Raji (cell line): ENCODE measurements around the gene SYTL3.

Experiments used
- POLR2A ChIP-seq: IDR thresholded peaks from 2 replicates; pipeline ENCODE4 v1.6.1; 2011; ENCODE audit warnings: low read depth, low read length, control low read depth; ENCODE audit not compliant: insufficient read depth

The SYTL3 gene

GRCh38 chr6:158698931-158699330, 49.1 kb downstream of the SYTL3 start:
- TF ChIP-seq POLR2A, result no peak

GRCh38 chr6:158703111-158703836, 53.4 kb downstream of the SYTL3 start:
- no peak for TF ChIP-seq POLR2A

DNA sequence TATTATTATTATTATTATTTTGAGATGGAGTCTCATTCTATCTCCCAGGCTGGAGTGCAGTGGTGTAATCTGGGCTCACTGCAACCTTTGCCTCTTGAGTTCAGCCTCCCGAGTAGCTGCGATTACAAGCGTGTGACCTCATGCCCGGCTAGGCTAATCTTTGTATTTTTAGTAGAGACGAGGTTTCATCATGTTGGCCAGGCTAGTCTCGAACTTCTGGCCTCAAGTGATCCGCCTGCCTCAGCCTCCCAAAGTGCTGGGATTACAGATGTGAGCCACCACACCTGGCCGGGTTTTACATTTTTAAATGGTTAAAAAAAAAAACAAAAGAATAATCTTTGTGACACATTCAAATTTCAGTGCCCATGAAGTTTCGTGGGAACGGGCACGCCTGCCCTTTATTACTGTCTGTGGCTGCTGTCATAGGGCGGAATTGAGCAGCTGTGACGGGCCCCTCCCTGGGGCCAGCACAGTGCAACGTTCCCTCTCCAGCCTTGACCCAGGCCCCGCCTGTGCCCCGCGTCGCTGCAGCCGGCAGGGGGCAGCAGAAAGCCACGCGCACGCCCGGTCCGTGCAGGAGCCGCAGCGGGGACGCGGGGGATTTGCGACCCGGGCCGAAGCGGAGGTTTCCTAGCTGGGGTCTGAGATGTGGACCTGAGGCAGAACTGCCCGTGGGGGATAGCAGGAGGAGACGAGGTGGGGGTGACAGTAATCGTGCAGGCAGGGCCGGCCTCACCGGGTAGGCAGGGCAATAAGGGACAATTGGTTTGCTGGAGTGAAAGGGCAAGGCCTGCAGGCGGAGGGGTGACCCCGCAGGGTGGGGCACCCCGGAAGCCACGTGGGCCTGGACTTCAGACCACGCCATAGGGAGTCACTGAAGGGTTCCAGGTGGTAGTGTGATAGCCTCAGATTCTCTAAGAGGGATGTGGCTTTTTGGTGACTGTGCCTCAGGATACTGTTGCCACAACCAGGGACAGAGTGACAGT, 54.3 kb downstream of the SYTL3 start:
- TF ChIP-seq POLR2A, result no peak

- no peak for TF ChIP-seq POLR2A
Measured at GRCh38 chr6:158705386-158706126, 55.7 kb downstream of the SYTL3 start.

GRCh38 chr6:158706369-158706982, 56.6 kb downstream of the SYTL3 start:
- TF ChIP-seq POLR2A, result no peak

- TF ChIP-seq POLR2A, result no peak
Measured at GRCh38 chr6:158707120-158707820, 57.4 kb downstream of the SYTL3 start.

GRCh38 chr6:158707821-158708195, 58.0 kb downstream of the SYTL3 start:
- TF ChIP-seq POLR2A, result no peak

DNA sequence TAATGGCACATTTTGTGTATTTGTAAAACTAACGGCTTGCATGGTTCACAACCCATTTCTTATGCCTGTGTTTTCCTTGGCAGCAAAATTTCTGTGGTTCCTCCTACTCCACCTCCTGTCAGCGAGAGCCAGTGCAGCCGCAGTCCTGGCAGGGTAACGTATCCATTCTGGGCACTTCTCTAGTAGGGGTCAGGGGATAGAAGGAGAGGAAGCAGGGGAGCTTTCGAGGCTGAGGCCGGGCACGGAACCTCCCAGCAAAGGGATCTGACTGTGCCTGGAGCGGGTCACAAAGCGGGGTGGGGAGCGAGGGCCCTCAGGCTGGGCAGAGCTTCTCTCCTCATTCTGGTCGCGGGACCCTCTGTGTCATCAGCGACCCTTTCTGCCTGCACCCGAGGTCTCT, 58.4 kb downstream of the SYTL3 start:
- TF ChIP-seq POLR2A, result no peak

- TF ChIP-seq POLR2A, result no peak
Measured at GRCh38 chr6:158709809-158710208, 60.0 kb downstream of the SYTL3 start.

DNA sequence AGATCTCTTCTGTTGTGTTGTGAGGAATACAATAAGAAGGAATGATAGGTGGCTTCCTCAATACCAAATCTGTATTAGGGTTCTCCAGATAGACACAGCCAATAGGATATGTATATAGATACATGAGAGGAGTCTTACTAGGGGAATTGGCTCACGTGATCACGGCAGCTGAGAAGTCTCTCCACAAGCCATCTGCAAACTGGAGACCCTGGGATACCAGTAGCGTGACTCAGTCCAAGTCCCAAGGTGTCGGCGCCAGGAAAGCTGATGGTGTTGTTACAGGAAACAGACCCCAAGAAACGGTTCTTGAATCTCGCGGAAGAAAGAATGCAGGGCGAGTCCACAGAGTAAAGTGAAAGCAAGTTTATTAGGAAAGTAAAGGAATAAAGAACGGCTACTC, 61.4 kb downstream of the SYTL3 start:
- no peak for TF ChIP-seq POLR2A

DNA sequence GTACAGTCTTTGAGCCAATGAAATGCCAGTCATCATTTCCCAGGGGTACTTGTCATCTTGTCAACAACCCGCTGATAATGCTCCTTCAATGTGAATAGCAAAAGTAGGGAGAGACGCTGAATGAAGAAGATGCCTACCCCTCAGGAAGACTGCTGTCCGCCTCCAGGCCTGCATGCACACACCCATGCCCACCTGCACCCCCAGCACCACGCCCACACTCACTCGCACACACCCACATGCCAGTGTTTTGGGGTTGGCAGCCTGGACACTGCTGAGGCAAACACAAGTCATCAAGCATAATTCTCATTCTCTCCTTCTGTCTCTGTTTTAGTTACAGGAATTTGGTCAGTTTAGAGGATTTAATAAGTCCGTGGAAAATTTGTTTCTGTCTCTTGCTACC, 63.6 kb downstream of the SYTL3 start:
- TF ChIP-seq POLR2A, result no peak

GRCh38 chr6:158714706-158715105, 64.9 kb downstream of the SYTL3 start:
- no peak for TF ChIP-seq POLR2A

GRCh38 chr6:158715330-158716311, 65.8 kb downstream of the SYTL3 start:
- TF ChIP-seq POLR2A, result no peak
